ENCODE measurements around the gene ADK. TPM values are rescaled to one million over a fixed set of nuclear protein-coding genes. Genes with fewer than 3 reads are reported as not detected.

ADK gene
- total RNA-seq, 2 experiments from 2014 or later: 26.4 to 31.1 TPM

- CTCF ChIA-PET (ENCODE audit: unreplicated experiment): no interaction called here
- intact Hi-C loops (cut with micrococcal nuclease; ENCODE audit: unreplicated experiment): no loop called here
- BruUV-seq (replicated peaks): no TSS peak
Measured at GRCh38 chr10:74612195-74612594, 461.2 kb downstream of the ADK start.

GRCh38 chr10:74620626-74621025, 469.6 kb downstream of the ADK start:
- ChIA-PET CTCF (ENCODE audit: unreplicated experiment) (no interaction called here), POLR2A (interaction anchor here (1.0 kb wide), 1 partner anchor 24 kb away, joined by 3 read pairs; no protein-coding TSS in a partner anchor)
- H3K9me2 ChIP-seq (ENCODE audit: insufficient read depth, low read length): no peaks in the 10 kb centered on the region
- DNase-seq (ENCODE audit: low spot score): no peak
- H3K36me3 ChIP-seq (ENCODE audit: insufficient read depth, low read length): no peaks in the 10 kb centered on the region
- no peaks in the 10 kb centered on the region for H3K79me2 ChIP-seq (ENCODE audit: insufficient read depth, low read depth, low read length)
- no peak overlapping the region for H2AFZ ChIP-seq (ENCODE audit: low read length)
- TF ChIP-seq CTCF (conservative IDR thresholded peaks at IDR 0.05; ENCODE audit: low read length) (no peak), EZH2phosphoT487 (IDR thresholded peaks at IDR 0.05; ENCODE audit: borderline replicate concordance, low read depth, low read length) (no peak)
- BruUV-seq (replicated peaks): no TSS peak
- no peak overlapping the region for H3K4me2 ChIP-seq (ENCODE audit: low read length)
- intact Hi-C loops (cut with micrococcal nuclease; ENCODE audit: unreplicated experiment): no loop called here
- H3K9me3 ChIP-seq (ENCODE audit: low read length): peaks cover 14% of the 10 kb centered on the region; the same call in 1 of the 2 replicates
- H3K4me3 ChIP-seq (ENCODE audit: low read depth, low read length, poor library complexity, severe bottlenecking): no peak overlapping the region
- no peaks in the 10 kb centered on the region for H4K20me1 ChIP-seq (ENCODE audit: insufficient read depth, low read length)
- H3K4me1 ChIP-seq (ENCODE audit: insufficient read depth, low read length, poor library complexity, severe bottlenecking): no peaks in the 10 kb centered on the region
- no peak overlapping the region for H3K27ac ChIP-seq (ENCODE audit: low read depth, low read length, poor library complexity, severe bottlenecking)

More at GRCh38 chr10:74612195-74612594, 461.2 kb downstream of the ADK start:
- Histone ChIP-seq H3K4me2 (ENCODE audit: low read length) (no peak overlapping the region), H3K36me3 (ENCODE audit: insufficient read depth, low read length) (no peaks in the 10 kb centered on the region), H3K9me3 (ENCODE audit: low read length) (no peaks in the 10 kb centered on the region), H3K4me3 (ENCODE audit: low read depth, low read length, poor library complexity, severe bottlenecking) (no peak overlapping the region), H2AFZ (ENCODE audit: low read length) (no peak overlapping the region), H3K79me2 (ENCODE audit: insufficient read depth, low read depth, low read length) (no peaks in the 10 kb centered on the region), H3K9me2 (ENCODE audit: insufficient read depth, low read length) (no peaks in the 10 kb centered on the region), H4K20me1 (ENCODE audit: insufficient read depth, low read length) (no peaks in the 10 kb centered on the region), H3K4me1 (ENCODE audit: insufficient read depth, low read length, poor library complexity, severe bottlenecking) (no peaks in the 10 kb centered on the region), H3K27ac (ENCODE audit: low read depth, low read length, poor library complexity, severe bottlenecking) (no peak overlapping the region)
- TF ChIP-seq CTCF (conservative IDR thresholded peaks at IDR 0.05; ENCODE audit: low read length) (no peak), EZH2phosphoT487 (IDR thresholded peaks at IDR 0.05; ENCODE audit: borderline replicate concordance, low read depth, low read length) (no peak)
- DNase-seq (ENCODE audit: low spot score): no peak
- POLR2A ChIA-PET: no interaction called here

- Histone ChIP-seq H3K9me2 (ENCODE audit: insufficient read depth, low read length) (no peaks in the 10 kb centered on the region), H3K79me2 (ENCODE audit: insufficient read depth, low read depth, low read length) (no peaks in the 10 kb centered on the region), H3K36me3 (ENCODE audit: insufficient read depth, low read length) (no peaks in the 10 kb centered on the region), H3K9me3 (ENCODE audit: low read length) (peaks cover 14% of the 10 kb centered on the region; the same call in 1 of the 2 replicates), H3K4me3 (ENCODE audit: low read depth, low read length, poor library complexity, severe bottlenecking) (no peak overlapping the region), H3K27ac (ENCODE audit: low read depth, low read length, poor library complexity, severe bottlenecking) (no peak overlapping the region), H2AFZ (ENCODE audit: low read length) (no peak overlapping the region), H4K20me1 (ENCODE audit: insufficient read depth, low read length) (no peaks in the 10 kb centered on the region), H3K4me2 (ENCODE audit: low read length) (no peak overlapping the region), H3K4me1 (ENCODE audit: insufficient read depth, low read length, poor library complexity, severe bottlenecking) (no peaks in the 10 kb centered on the region)
- ChIA-PET CTCF (ENCODE audit: unreplicated experiment) (no interaction called here), POLR2A (interaction anchor here (0.6 to 1.2 kb wide), 4 partner anchors 23 to 362 kb away, joined by 3 to 6 read pairs (median 4); no protein-coding TSS in a partner anchor)
- BruUV-seq (replicated peaks): no TSS peak
- TF ChIP-seq CTCF (conservative IDR thresholded peaks at IDR 0.05; ENCODE audit: low read length) (no peak), EZH2phosphoT487 (IDR thresholded peaks at IDR 0.05; ENCODE audit: borderline replicate concordance, low read depth, low read length) (no peak)
- no peak for DNase-seq (ENCODE audit: low spot score)
- intact Hi-C loops (cut with micrococcal nuclease; ENCODE audit: unreplicated experiment): no loop called here
Measured at GRCh38 chr10:74623786-74624185, 472.8 kb downstream of the ADK start.

Measured in OCI-LY7 (cell line).